T-helper 17 cell (primary cell): ENCODE measurements around the gene TAS1R1. TPM values are rescaled to one million over a fixed set of nuclear protein-coding genes. Genes with fewer than 3 reads are reported as not detected.
A peak's percentile ranks its signal among the peaks of the same experiment; 100 is the strongest.
"Not testable (repeated sequence)": the region's sequence is repeated elsewhere in the genome, so short reads cannot be mapped to it uniquely, and the experiment has no call there.

Experiments used
- ATAC-seq: fragments of 150-1000 bp; cut with Tn5 transposase; 2 replicates; pipeline ENCODE4 v1.10.0; 2021; ENCODE audit warnings: mild to moderate bottlenecking, moderate library complexity
- DNase-seq, 3 donors: peaks; one replicate each; pipeline versions ENCODE4 v3.0.0 to v3.0.0-alpha.2; 2020 to 2021
- H3K9me3 ChIP-seq: one replicate; pipeline ENCODE4 v1.7.0; 2013; ENCODE audit warnings: low read length, mild to moderate bottlenecking; ENCODE audit not compliant: control insufficient read depth, poor library complexity, severe bottlenecking
- H3K27ac Mint-ChIP-seq: one replicate; pipeline ENCODE4 v1.8.0; 2022; ENCODE audit warnings: mild to moderate bottlenecking, moderate library complexity, mixed read lengths
- H3K27me3 Mint-ChIP-seq: one replicate; pipeline ENCODE4 v1.8.0; 2022; ENCODE audit warnings: mixed read lengths
- H3K36me3 Mint-ChIP-seq: one replicate; pipeline ENCODE4 v1.8.0; 2022; ENCODE audit warnings: low read depth, mixed read lengths
- H3K4me1 Mint-ChIP-seq: one replicate; pipeline ENCODE4 v1.8.0; 2022; ENCODE audit warnings: mild to moderate bottlenecking, mixed read lengths
- H3K4me3 Mint-ChIP-seq: one replicate; pipeline ENCODE4 v1.8.0; 2022; ENCODE audit warnings: mild to moderate bottlenecking, moderate library complexity, mixed read lengths
- total RNA-seq, 4 donors: library from RNA in 2 of 4; stranded (reverse) in 2 of 4; gene quantifications; one replicate each; pipeline ENCODE4 v1.2.3 and lab custom pipeline; 2022 to 2026

TAS1R1 gene
- total RNA-seq, 2 donors from 2014 or later, result not detected

DNA sequence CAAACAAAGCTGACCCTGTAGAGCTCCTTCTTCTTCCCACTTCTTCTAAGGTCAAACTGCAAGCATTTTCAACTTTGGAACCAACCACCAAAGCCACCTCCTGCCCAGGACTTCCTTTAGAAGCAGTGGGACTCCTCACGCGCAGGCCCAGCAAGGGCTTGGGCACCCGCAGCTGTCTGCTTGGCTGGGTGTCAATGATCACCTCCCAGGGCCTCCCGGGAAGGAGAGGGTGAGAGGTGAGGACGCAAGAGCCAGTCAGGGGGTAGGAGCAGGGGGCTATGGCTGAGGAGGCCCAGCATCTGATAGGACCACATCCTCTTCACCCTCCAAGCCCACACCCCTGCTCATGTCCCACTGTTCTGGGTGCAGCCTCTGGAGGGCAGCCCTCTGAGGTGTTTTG, 37.3 kb downstream of the TAS1R1 start:
- Mint-ChIP-seq H3K4me3 (no peak overlapping the region), H3K27ac (no peak overlapping the region), H3K27me3 (no peaks in the 10 kb centered on the region), H3K36me3 (no peaks in the 10 kb centered on the region), H3K4me1 (peaks cover 24% of the 10 kb centered on the region)
- DNase-seq (no peak), ATAC-seq (no peak)
- H3K9me3 ChIP-seq, result no peaks in the 10 kb centered on the region

DNA sequence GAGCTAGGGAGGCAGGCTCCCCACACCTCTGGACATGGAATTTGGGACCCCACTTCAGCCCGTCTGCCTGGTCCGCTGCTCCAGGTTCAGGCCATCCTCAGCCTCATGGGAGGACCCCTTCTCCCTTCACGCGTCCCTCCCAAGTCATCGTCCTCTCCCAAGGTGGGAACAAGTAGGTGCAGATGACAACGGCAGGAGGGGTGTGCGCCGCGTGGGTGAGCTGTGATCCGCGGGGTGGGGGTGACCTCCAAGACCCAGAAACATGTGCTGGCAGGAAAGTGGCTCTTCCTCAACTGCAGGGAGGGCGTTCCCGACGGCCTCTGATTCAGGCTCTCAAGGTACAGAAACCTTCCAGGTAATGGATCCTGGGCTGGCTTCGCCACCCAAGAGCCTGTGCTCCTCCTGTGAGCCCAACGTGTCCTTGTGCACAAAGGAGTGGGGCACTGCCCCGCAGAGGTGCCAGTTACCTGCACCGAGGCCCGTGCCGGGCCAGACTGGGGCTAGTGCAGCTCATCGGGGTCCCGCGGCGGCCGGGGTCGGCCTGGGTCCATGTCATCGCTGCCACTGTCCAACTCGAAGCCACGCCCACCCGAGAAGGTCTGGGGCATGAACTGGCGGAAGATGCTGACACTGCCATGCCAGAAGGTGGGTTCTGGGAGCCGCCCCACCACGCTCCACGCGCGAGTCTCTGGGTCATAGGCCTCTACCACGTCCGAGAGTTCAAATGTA, 37.9 kb downstream of the TAS1R1 start:
- Mint-ChIP-seq H3K27ac (no peak overlapping the region), H3K36me3 (no peaks in the 10 kb centered on the region), H3K4me1 (peaks cover 21% of the 10 kb centered on the region), H3K4me3 (no peak overlapping the region), H3K27me3 (no peaks in the 10 kb centered on the region)
- DNase-seq, result no peak
- no peak for ATAC-seq
- H3K9me3 ChIP-seq, result no peaks in the 10 kb centered on the region

DNA sequence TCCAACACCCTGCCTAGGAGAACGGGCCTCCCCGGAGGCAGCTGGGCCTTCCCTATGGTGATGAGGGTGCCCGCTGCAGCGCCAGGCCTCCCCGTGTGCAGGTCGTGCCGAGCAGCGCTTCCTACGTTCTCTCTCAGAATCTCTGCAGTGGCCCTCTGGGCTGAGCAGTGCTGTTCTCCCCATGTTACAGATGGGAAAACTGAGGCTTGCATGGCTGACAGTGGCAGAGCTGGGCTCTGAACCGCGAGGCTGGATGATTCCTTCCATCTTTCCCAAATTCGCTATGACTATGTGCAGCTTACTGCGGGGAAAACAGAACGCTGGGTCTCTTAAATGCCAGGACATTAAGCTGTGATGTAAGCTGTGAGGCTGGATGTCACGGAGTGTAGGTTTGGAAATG, 38.7 kb downstream of the TAS1R1 start:
- DNase-seq, result no peak
- Mint-ChIP-seq H3K4me1 (peaks cover 24% of the 10 kb centered on the region), H3K36me3 (no peaks in the 10 kb centered on the region), H3K27ac (no peak overlapping the region), H3K4me3 (no peak overlapping the region), H3K27me3 (no peaks in the 10 kb centered on the region)
- no peaks in the 10 kb centered on the region for H3K9me3 ChIP-seq
- no peak for ATAC-seq

DNA sequence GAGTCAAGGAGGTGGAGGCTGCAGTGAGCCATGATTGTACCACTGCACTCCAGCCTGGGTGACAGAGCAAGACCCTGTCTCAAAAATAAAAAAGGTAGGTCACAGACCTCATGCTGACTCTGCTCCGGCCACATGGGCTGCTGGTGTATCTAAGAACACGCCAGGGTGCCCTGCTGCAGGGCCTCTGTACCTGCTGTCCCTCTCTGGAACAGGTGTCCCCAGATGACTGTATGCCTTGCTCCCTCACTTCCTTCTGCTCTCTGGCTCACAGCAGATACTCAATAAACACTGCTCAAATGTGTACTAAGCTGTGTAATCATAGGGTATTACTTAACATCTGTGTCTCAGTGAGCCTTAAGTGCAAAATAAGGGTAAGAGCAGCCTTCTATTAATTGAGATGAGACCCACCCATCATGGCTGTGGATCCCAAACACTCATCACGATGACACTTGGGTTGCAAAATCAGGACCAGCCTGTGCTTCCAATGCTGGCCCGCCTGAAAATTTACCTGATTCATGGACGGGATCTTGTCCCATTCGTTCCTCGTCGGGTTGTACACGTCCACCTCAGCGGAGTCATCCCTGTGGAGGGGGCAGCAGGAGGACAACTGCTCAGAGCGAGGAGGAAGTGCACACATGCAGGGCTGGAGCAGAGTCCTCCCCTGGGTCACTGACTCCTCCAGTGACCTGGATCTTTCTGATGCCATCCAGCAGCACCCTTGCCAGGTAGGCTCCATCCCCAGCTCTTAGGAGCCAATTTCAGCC, 40.1 kb downstream of the TAS1R1 start:
- no peaks in the 10 kb centered on the region for H3K9me3 ChIP-seq
- Mint-ChIP-seq H3K4me1 (peaks cover 30% of the 10 kb centered on the region), H3K4me3 (no peak overlapping the region), H3K27me3 (no peaks in the 10 kb centered on the region), H3K27ac (no peak overlapping the region), H3K36me3 (no peaks in the 10 kb centered on the region)
- DNase-seq (no peak), ATAC-seq (no peak)

DNA sequence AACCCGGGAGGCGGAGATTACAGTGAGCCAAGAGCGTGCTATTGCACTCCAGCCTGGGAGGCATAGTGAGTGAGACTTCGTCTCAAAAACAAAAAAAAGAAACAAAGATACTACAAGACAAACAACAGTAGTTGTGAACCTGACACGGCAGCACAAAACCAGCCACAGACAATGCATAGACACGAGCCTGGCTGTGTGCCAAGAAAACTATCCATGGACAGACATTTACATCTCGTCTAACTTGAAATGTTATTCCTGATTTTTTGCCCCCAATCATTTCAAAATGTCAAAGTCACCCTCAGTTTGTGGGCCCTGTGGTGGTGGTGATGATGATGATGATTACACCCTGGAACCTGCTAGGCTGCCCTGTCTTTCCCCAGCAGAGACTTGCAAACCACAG, 41.2 kb downstream of the TAS1R1 start:
- no peak for DNase-seq
- Mint-ChIP-seq H3K27ac (no peak overlapping the region), H3K27me3 (no peaks in the 10 kb centered on the region), H3K4me1 (peaks cover 30% of the 10 kb centered on the region), H3K36me3 (no peaks in the 10 kb centered on the region), H3K4me3 (no peak overlapping the region)
- ATAC-seq, result no peak
- no peaks in the 10 kb centered on the region for H3K9me3 ChIP-seq

DNA sequence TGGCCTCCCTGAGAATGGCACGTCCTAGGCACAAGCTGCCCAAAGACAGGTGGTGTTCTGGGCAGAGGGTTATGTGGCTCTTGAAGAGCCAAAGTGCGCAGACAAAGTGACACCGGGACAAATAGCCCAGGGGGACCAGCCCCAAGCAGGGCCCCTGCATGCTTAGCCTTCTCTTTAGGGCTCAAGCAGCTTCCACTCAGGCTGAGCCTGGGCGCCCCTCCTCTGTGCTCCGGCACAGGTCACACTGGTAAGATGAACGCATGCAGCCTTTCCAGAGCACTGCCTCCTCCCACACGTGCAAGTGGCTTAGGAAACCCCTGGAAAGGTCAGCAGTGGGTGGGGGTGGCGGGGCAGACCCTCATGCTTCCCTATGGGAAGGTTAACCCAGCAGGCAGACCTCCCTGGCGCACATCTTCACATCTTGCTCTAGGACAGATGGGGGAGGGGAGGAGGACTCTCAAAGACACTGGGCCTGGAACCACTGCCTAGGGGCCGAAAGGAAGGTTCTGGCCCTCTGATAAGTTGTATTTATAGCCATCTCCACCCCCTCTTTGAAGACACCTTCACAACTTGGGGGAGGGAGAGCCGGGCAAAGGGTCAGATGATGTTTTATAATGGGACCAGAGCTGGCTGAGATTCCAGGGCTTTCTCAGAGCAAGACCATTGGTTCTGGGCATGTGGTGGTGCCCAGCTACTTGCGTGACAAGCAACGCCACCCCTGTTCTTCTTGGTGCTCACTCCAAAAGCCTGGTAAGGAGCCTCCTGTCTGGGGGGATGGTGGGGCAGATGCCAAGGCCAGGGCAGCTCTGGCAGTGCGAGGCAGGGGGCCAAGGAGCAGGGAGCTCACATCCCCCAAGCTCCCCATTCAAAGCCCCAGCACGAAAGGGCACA, 42.0 kb downstream of the TAS1R1 start:
- no peaks in the 10 kb centered on the region for H3K9me3 ChIP-seq
- no peaks in the 10 kb centered on the region for H3K36me3 Mint-ChIP-seq
- no peak overlapping the region for H3K4me3 Mint-ChIP-seq
- no peak for ATAC-seq
- H3K4me1 Mint-ChIP-seq, result peaks cover 24% of the 10 kb centered on the region
- H3K27me3 Mint-ChIP-seq, result no peaks in the 10 kb centered on the region
- no peak for DNase-seq
- peak overlapping the region; percentile 16 for H3K27ac Mint-ChIP-seq

DNA sequence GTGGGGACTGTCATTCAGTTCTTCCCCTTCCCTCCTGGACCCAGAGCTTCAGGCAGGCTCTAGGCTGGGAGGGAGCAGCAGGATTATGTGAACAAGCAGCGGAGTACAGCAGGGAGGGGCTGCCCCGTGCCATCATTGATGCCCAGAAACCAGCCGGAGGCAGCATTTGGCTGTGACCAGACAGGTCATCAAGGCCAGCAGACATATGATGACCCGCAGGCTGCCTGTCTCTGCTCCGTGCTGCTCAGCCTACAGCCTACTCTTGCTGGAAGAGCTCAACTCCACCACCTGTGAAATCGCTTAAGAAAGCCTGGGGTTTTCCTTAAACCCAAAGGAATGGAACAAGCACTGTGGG, 42.6 kb downstream of the TAS1R1 start:
- no peaks in the 10 kb centered on the region for H3K36me3 Mint-ChIP-seq
- H3K27ac Mint-ChIP-seq, result peak overlapping the region; percentile 16
- no peak overlapping the region for H3K4me3 Mint-ChIP-seq
- no peak for ATAC-seq
- DNase-seq, result no peak
- H3K4me1 Mint-ChIP-seq, result peaks cover 24% of the 10 kb centered on the region
- H3K9me3 ChIP-seq, result no peaks in the 10 kb centered on the region
- H3K27me3 Mint-ChIP-seq, result no peaks in the 10 kb centered on the region

DNA sequence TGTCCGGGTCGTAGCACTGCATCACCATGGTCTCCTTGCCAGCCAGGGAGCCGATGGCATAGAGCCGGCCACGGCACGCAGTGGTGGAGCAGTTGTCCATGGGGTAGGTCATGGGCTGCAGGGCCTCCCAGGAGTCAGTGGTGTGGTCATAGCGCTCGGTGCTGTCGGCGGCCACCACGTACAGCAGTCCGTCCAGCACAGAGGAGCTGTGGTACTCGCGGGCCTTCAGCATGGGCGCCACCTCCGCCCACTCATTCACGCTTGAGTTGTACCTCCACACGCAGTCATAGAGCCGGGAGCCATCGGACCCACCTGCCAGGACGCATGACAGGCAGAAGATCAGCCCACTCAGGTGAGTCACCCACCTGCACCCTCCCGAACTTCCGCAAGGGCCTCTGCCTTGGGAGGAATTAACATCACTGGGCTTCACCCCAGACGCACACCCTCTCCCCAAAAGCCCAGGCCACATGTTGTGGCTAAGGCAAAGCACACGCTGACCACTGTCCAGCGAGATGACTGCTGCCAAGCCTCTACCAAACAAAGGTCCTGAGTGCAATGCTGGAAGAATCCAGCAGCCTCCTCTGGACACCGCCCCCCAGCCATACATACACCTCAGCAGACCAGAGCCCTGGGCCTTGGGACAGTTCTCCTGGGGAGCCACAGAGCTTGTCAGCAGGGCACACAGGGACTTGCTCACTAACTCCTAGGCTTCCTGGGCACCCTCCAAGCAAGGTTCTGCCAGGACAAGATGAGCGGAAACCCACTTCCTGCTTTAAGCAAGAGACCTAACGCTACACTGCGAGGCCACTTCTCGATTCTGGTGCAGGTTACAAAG, 44.3 kb downstream of the TAS1R1 start:
- H3K27ac Mint-ChIP-seq, result peak overlapping the region; percentile 95
- peak overlapping the region; percentile 98 for H3K4me3 Mint-ChIP-seq
- peaks cover 26% of the 10 kb centered on the region for H3K4me1 Mint-ChIP-seq
- H3K27me3 Mint-ChIP-seq, result no peaks in the 10 kb centered on the region
- ATAC-seq (peak; percentile 18), DNase-seq (peak in 1 of 3 donors; percentile 28)
- no peaks in the 10 kb centered on the region for H3K9me3 ChIP-seq
- H3K36me3 Mint-ChIP-seq, result no peaks in the 10 kb centered on the region

DNA sequence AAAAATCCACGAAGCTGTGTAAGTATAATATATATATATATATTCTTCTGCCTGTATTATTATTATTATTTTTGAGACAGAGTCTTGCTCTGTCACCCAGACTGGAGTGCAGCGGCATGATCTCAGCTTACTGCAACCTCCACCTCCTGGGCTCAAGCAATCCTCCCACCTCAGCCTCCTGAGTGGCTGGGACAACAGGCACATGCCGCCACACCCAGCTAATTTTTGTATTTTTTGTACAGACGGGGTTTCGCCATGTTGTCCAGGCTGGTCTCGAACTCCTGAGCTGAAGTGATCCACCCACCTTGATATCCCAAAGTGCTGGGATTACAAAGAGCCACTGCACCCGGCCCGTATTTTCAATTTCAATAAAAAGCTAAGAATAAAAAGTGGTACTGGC, 44.9 kb downstream of the TAS1R1 start:
- Mint-ChIP-seq H3K4me3 (peak overlapping the region; percentile 98), H3K4me1 (peaks cover 26% of the 10 kb centered on the region), H3K27ac (peak overlapping the region; percentile 95)
- DNase-seq, H3K9me3 ChIP-seq, H3K36me3 Mint-ChIP-seq, H3K27me3 Mint-ChIP-seq, ATAC-seq: not testable (repeated sequence)

DNA sequence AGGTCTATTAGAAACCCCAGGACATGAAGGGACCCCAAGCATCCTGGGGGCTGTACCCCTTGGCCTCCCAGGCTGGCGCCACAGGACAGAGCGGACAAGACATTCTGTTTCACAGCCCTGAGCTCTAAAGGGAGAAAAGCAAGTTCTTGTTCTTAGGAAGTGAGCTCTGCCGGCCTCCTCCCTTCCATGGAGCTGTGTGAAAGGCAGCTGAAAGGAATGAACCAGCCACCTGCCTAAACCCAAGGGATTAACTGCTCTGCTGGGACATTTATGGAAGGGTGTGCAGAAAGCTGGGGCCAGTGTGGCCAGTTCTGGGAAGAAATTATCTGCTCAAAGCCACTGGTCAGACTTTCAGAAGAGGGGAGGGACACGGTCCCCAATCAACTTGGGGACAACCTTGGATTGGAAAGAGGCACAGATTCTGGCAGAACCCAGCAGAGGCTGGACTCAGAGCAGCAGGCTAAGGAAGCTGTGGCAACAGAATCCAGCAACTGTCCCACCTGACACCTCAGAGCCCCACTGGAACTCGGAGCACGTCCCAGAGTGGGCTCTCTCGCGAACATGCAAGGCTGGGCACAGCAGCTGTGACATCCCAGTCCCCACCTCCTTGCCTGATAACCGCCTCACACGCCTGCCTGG, 45.4 kb downstream of the TAS1R1 start:
- no peak for DNase-seq
- H3K9me3 ChIP-seq, result no peaks in the 10 kb centered on the region
- Mint-ChIP-seq H3K27ac (peak overlapping the region; percentile 95), H3K36me3 (no peaks in the 10 kb centered on the region), H3K4me1 (peaks cover 26% of the 10 kb centered on the region), H3K27me3 (no peaks in the 10 kb centered on the region), H3K4me3 (peak overlapping the region; percentile 98)
- no peak for ATAC-seq

DNA sequence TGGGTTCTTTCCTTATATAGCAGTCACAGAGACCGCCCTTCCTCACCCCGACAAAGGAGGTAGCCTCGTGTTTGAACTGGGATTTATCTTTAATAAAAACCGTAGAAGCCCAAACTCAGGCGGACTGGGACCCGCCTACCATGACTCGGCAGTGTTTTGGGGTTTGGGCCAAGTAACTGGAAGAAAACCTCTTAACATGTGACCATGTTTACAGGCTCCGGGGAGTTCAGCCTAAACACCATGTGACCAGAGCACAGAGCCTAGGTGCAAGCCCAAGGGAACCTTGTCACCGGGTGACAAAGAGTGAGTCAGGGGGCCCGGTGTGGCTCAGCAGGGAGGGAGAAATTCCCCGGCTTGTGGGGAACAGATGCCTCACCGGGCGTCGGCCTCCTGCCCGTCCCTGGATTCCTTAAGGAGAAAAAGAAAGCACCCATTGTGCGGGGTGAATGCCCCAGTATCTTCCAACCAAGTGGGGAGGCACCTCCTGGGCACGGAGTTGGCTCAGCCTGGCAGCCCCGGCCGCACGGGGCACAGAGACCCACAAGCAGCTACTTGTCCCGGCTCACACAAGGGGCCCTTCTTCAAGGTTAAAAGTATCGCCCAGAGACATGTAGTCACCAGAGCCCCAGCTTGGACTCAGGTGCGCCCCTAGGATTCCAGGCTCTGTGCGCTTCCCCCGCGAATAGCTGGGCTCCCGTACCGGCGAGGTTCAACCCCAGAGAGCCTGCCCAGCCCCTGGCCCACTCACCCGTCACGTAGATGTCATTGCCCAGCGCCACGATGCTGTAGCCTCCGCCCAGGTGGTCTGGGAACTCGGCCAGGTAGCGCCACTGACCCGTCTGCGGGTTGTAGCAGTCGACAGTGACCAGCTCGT, 46.2 kb downstream of the TAS1R1 start:
- Mint-ChIP-seq H3K4me1 (peaks cover 18% of the 10 kb centered on the region), H3K27me3 (no peaks in the 10 kb centered on the region), H3K36me3 (no peaks in the 10 kb centered on the region), H3K4me3 (peak overlapping the region; percentile 98), H3K27ac (peak overlapping the region; percentile 95)
- DNase-seq (peak; percentile 40 to 71 (median 48)), ATAC-seq (peak; percentile 64)
- no peaks in the 10 kb centered on the region for H3K9me3 ChIP-seq
